K562 (cell line): ENCODE data around the gene CSNK1G1. TPM values are rescaled to one million over a fixed set of nuclear protein-coding genes. Genes with fewer than 3 reads are reported as not detected.
A peak's percentile ranks its signal among the peaks of the same experiment; 100 is the strongest.

Experiments
- CAMTA2 ChIP-seq: fragments of 250-450 bp; sonication (Bioruptor Pico); conservative IDR thresholded peaks from 2 replicates; pipeline ENCODE4 v1.5.1; 2022
- E2F6 ChIP-seq, 2 experiments: IDR thresholded peaks; 2 replicates each; pipeline ENCODE4 v1.6.1; 2011; ENCODE audit warnings: borderline replicate concordance in 1 of 2, control low read depth in 1 of 2, low read depth in 1 of 2, low read length in 1 of 2, mild to moderate bottlenecking in 1 of 2, mixed read lengths in 1 of 2, moderate library complexity in 1 of 2; ENCODE audit not compliant: insufficient read depth in 1 of 2, insufficient read length in 1 of 2, poor library complexity in 1 of 2, severe bottlenecking in 1 of 2; ENCODE audit errors: extremely low read depth in 1 of 2
- EP300 ChIP-seq: IDR thresholded peaks from 2 replicates; pipeline ENCODE4 v1.6.1; 2012; ENCODE audit warnings: low read length, improper control_type of control experiment
- HMG20B ChIP-seq: fragments of 250-450 bp; sonication (Bioruptor Pico); IDR thresholded peaks from 2 replicates; pipeline ENCODE4 v1.5.0; 2021; ENCODE audit warnings: mild to moderate bottlenecking
- NFYB ChIP-seq: IDR thresholded peaks from 2 replicates; pipeline ENCODE4 v1.6.1; 2011; ENCODE audit warnings: mild to moderate bottlenecking, moderate library complexity; ENCODE audit not compliant: insufficient read length; ENCODE audit errors: extremely low read depth
- NRF1 ChIP-seq, 2 experiments: fragments of 450-650 bp; IDR thresholded peaks in 1 of 2; conservative IDR thresholded peaks in 1 of 2; 2 replicates each; pipeline ENCODE4 v1.6.1; 2014; ENCODE audit warnings: mild to moderate bottlenecking in 2 of 2
- REST ChIP-seq, 2 experiments: fragments of 450-650 bp; formaldehyde crosslinking in 1 of 2; IDR thresholded peaks; 2 replicates each; pipeline versions ENCODE4 v1.4.0 to v1.6.1; 2014 to 2020; ENCODE audit warnings: mild to moderate bottlenecking in 2 of 2, borderline replicate concordance in 1 of 2, low read depth in 1 of 2
- RREB1 ChIP-seq: fragments of 250-450 bp; sonication (Bioruptor Pico); IDR thresholded peaks from 2 replicates; pipeline ENCODE4 v1.4.0; 2020
- SMAD2 ChIP-seq: fragments of 150-350 bp; IDR thresholded peaks from 2 replicates; pipeline ENCODE4 v1.6.1; 2014; ENCODE audit warnings: low read depth, mild to moderate bottlenecking, low read length
- ZNF197 ChIP-seq: fragments of 200-800 bp; sonication (Bioruptor generic); IDR thresholded peaks from 2 replicates; pipeline ENCODE4 v1.6.1; 2016; ENCODE audit warnings: low read depth, missing genetic modification characterization, missing compliant biosample characterization
- polyA plus RNA-seq, 8 experiments: library from polyadenylated mRNA; depleted of rRNA in 4 of 8; stranded (reverse) in 5 of 8; unstranded in 3 of 8; fragments of >200 nt; fragmentation: Nextera tagmentation in 2 of 8; fragmentation: Illumina TruSeq in 1 of 8; extraction: Ambion mirVana in 2 of 8; extraction: Trizol in 1 of 8; gene quantifications; 2 replicates each; pipeline versions ENCODE4 v1.2.1 to v1.2.3, GENCODE V29; 2011 to 2014; ENCODE audit warnings: inconsistent platforms in 1 of 8, missing spikeins in 1 of 8
- total RNA-seq, 7 experiments: library from RNA; depleted of rRNA in 6 of 7; stranded (reverse); fragments of >200 nt in 6 of 7; fragmentation: Illumina TruSeq in 2 of 7; extraction: Trizol in 2 of 7; gene quantifications; 2 replicates each; pipeline versions ENCODE4 v1.2.1 to v1.2.3, GENCODE V29; 2011 to 2021; ENCODE audit warnings: low replicate concordance in 1 of 7

Gene CSNK1G1
- total and polyA plus RNA-seq, 9 of the 15 experiments (the other 6 are each of a cell fraction or from before 2014, with no cell fraction given): 4.5 to 18.5 (median 9.5) TPM

GRCh38 chr15:64381000-64381751, 25.2 kb upstream of the CSNK1G1 start, which contains the start of gene PCLAF (continued):
- TF ChIP-seq RREB1 (CRISPR knock-in tag): 0 out of 2 replicates have a peak, but pooled peaks have one; percentile 51
- 0 out of 2 replicates have a peak, but pooled peaks have one; percentile 4 for TF ChIP-seq EP300
- no peak for TF ChIP-seq ZNF197 (CRISPR knock-in tag)
- no peak for TF ChIP-seq SMAD2
- no peak for TF ChIP-seq CAMTA2 (CRISPR knock-in tag)
- TF ChIP-seq NFYB: peak; percentile 96
- TF ChIP-seq NRF1 (conservative IDR thresholded peaks at IDR 0.05 in 1 of 2, IDR thresholded peaks at IDR 0.05 in 1 of 2): peak; percentile 52 to 62; a peak in 3 of 4 replicates
- peak; percentile 23; the same call in 1 of the 2 replicates for TF ChIP-seq REST (IDR thresholded peaks at IDR 0.05; ENCODE audit: borderline replicate concordance)
- no peak for TF ChIP-seq REST (CRISPR knock-in tag; IDR thresholded peaks at IDR 0.05; ENCODE audit: low read depth)
- no peak for TF ChIP-seq HMG20B
- peak; percentile 95 to 97 for TF ChIP-seq E2F6 (IDR thresholded peaks at IDR 0.05; ENCODE audit: borderline replicate concordance in 1 of 2, extremely low read depth in 1 of 2, insufficient read depth in 1 of 2, insufficient read length in 1 of 2, low read depth in 1 of 2, low read length in 1 of 2, poor library complexity in 1 of 2, severe bottlenecking in 1 of 2)
